Measurements from ENCODE around the gene C17orf67. TPM values are rescaled to one million over a fixed set of nuclear protein-coding genes. Genes with fewer than 3 reads are reported as not detected.

The C17orf67 gene
- total RNA-seq, 1 donor: 0.86 TPM

DNA sequence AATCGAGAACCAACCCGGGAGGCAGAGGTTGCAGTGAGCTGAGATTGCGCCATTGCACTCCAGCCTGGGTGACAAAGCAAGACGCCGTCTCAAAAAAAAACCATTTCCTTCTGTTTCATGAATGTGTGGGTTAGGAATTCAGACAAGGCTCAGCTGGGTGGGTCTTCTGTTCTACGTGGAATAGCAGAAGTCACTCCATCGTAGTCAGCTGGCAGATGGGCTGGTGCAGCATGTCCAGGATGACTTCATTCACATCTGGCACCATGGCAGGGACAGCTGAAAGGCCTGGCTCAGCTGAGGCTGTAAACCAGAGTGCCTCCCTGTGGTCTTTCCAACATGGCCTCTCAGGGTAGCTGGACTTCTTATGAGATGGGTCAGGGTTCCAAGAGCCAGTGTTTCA is 89.0 kb downstream of the C17orf67 start:
- DNase-seq (ENCODE audit: low read depth): no peak
- H3K4me3 ChIP-seq (ENCODE audit: low read depth, low read length): no peak overlapping the region

DNA sequence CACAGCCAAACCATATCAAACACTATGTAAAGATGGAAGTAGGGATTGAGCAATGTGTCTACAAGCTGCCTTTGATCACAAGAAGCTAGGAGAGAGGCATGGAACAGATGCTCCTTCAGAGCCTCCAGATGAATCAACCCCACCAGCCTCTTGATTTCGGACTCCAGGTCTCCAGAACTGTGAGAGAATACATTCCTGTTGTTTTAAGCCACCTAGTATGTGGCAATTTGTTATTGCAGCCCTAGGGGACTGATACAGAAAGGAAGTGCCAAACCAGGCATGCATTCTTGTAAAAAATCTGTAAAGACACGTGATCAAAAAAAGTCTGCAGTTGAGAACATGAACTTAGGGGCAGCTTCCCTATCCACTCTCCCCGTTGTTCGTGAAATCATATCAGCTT is 91.1 kb downstream of the C17orf67 start:
- DNase-seq (ENCODE audit: low read depth): no peak
- H3K4me3 ChIP-seq (ENCODE audit: low read depth, low read length): no peak overlapping the region
- TF ChIP-seq, protein P1, sequence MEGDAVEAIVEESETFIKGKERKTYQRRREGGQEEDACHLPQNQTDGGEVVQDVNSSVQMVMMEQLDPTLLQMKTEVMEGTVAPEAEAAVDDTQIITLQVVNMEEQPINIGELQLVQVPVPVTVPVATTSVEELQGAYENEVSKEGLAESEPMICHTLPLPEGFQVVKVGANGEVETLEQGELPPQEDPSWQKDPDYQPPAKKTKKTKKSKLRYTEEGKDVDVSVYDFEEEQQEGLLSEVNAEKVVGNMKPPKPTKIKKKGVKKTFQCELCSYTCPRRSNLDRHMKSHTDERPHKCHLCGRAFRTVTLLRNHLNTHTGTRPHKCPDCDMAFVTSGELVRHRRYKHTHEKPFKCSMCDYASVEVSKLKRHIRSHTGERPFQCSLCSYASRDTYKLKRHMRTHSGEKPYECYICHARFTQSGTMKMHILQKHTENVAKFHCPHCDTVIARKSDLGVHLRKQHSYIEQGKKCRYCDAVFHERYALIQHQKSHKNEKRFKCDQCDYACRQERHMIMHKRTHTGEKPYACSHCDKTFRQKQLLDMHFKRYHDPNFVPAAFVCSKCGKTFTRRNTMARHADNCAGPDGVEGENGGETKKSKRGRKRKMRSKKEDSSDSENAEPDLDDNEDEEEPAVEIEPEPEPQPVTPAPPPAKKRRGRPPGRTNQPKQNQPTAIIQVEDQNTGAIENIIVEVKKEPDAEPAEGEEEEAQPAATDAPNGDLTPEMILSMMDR (IDR thresholded peaks at IDR 0.05; ENCODE audit: insufficient read depth, low read depth, low read length): no peak

More for the DNA sequence above, 89.0 kb downstream of the C17orf67 start:
- TF ChIP-seq, protein P1 (IDR thresholded peaks at IDR 0.05; ENCODE audit: insufficient read depth, low read depth, low read length): no peak

Small RNAs within 50 kb of the gene (small RNA-seq; reads per million reads assigned to genes)
- not detected for gene RNU6-1158P

Other genes with a start within 250 kb of the C17orf67 start
- 0.64 and 2.6 TPM in 2 replicates for gene NOG, start 240.2 kb downstream of the C17orf67 start, total RNA-seq
- 7.1 and 12.1 TPM in 2 replicates for gene DGKE, start 231 bp upstream of the C17orf67 start, total RNA-seq
- 21.9 and 28.9 TPM in 2 replicates for gene TRIM25, start 80.1 kb upstream of the C17orf67 start, total RNA-seq
- 10.6 and 17.7 TPM in 2 replicates for gene COIL, start 127.1 kb upstream of the C17orf67 start, total RNA-seq
- 33.2 and 36.7 TPM in 2 replicates for gene SCPEP1, start 144.2 kb upstream of the C17orf67 start, total RNA-seq

All from fibroblast of villous mesenchyme (primary cell).